ENCODE measurements around the gene SYNE2.

SYNE2 gene

GRCh38 chr14:64232095-64232838, 379.5 kb downstream of the SYNE2 start:
- no peak for DNase-seq

GRCh38 chr14:64232944-64233343, 380.1 kb downstream of the SYNE2 start:
- no peak for DNase-seq

- no peak for DNase-seq
These were observed 380.9 kb downstream of the SYNE2 start for GRCh38 chr14:64233531-64234190.

- DNase-seq, result no peak
These were observed 382.3 kb downstream of the SYNE2 start for GRCh38 chr14:64234877-64235651.

- no peak for DNase-seq
These were observed 383.1 kb downstream of the SYNE2 start for GRCh38 chr14:64235652-64236640.

- DNase-seq, result no peak
These were observed 385.2 kb downstream of the SYNE2 start for GRCh38 chr14:64238049-64238448.

GRCh38 chr14:64238631-64239030, 385.8 kb downstream of the SYNE2 start:
- no peak for DNase-seq

GRCh38 chr14:64244279-64244678, 391.5 kb downstream of the SYNE2 start:
- no peak for DNase-seq

GRCh38 chr14:64245491-64245890, 392.7 kb downstream of the SYNE2 start:
- no peak for DNase-seq

- no peak for DNase-seq
These were observed 393.9 kb downstream of the SYNE2 start for GRCh38 chr14:64246688-64247087.

GRCh38 chr14:64247195-64247594, 394.4 kb downstream of the SYNE2 start:
- DNase-seq, result no peak

- DNase-seq, result no peak
These were observed 395.9 kb downstream of the SYNE2 start for GRCh38 chr14:64248689-64249088.

GRCh38 chr14:64249363-64249762, 396.6 kb downstream of the SYNE2 start:
- DNase-seq, result no peak

GRCh38 chr14:64253672-64254071, 400.9 kb downstream of the SYNE2 start:
- no peak for DNase-seq

- DNase-seq, result no peak
These were observed 403.0 kb downstream of the SYNE2 start for GRCh38 chr14:64255756-64256155.

- DNase-seq, result no peak
These were observed 407.6 kb downstream of the SYNE2 start for GRCh38 chr14:64260418-64260817.

- DNase-seq, result peak; percentile 1 to 26
These were observed 412.4 kb downstream of the SYNE2 start for GRCh38 chr14:64265222-64265621.

- DNase-seq, result no peak
These were observed 413.4 kb downstream of the SYNE2 start for GRCh38 chr14:64266239-64266638.

GRCh38 chr14:64272019-64272418, 419.2 kb downstream of the SYNE2 start:
- no peak for DNase-seq
